WTC11 (cell line): Measurements from ENCODE around the gene ATXN7. TPM values are rescaled to one million over a fixed set of nuclear protein-coding genes. Genes with fewer than 3 reads are reported as not detected.

Experiments
- ATAC-seq: fragments of 200-7000 bp; cut with Tn5 transposase; 2 replicates; pipeline ENCODE4 v1.10.0; 2021; ENCODE audit warnings: mild to moderate bottlenecking, moderate library complexity
- CTCF ChIA-PET: fragments of 300-600 bp; sonication (Branson Sonifier 250); formaldehyde crosslinking; loops from one replicate; lab custom pipeline; 2021; ENCODE audit warnings: antibody characterized with exemption; lab: Charles Lee
- POLR2A ChIA-PET: fragments of 350-600 bp; sonication (Branson Sonifier 250); formaldehyde crosslinking; loops from one replicate; lab custom pipeline; 2021; ENCODE audit warnings: antibody characterized with exemption; lab: Charles Lee
- DNase-seq: peaks from one replicate; pipeline ENCODE4 v3.0.0; 2021; ENCODE audit warnings: low spot score
- H3K27ac Mint-ChIP-seq: 2 replicates; pipeline ENCODE4 v1.8.0; 2021; ENCODE audit warnings: mixed read lengths
- H3K27me3 Mint-ChIP-seq: 2 replicates; pipeline ENCODE4 v1.8.0; 2021; ENCODE audit warnings: low read depth, mild to moderate bottlenecking, moderate library complexity, mixed read lengths
- H3K36me3 Mint-ChIP-seq: 2 replicates; pipeline ENCODE4 v1.8.0; 2021; ENCODE audit warnings: mixed read lengths
- H3K4me1 Mint-ChIP-seq: 2 replicates; pipeline ENCODE4 v1.8.0; 2022; ENCODE audit warnings: mixed read lengths
- H3K4me3 Mint-ChIP-seq: 2 replicates; pipeline ENCODE4 v1.8.0; 2021; ENCODE audit warnings: mild to moderate bottlenecking, moderate library complexity, mixed read lengths
- H3K9me3 Mint-ChIP-seq: 2 replicates; pipeline ENCODE4 v1.8.0; 2021; ENCODE audit warnings: mixed read lengths
- ATF1 ChIP-seq: sonication (generic); formaldehyde crosslinking; IDR thresholded peaks from 2 replicates; pipeline ENCODE4 v1.8.1; 2023; ENCODE audit warnings: mild to moderate bottlenecking, moderate library complexity, missing genetic modification reagents
- CREM ChIP-seq: sonication (generic); formaldehyde crosslinking; IDR thresholded peaks from 2 replicates; pipeline ENCODE4 v1.8.1; 2022; ENCODE audit warnings: mild to moderate bottlenecking, missing genetic modification reagents, moderate library complexity
- ESRRA ChIP-seq: sonication (generic); formaldehyde crosslinking; IDR thresholded peaks from 2 replicates; pipeline ENCODE4 v1.8.1; 2022; ENCODE audit warnings: mild to moderate bottlenecking, missing genetic modification reagents, borderline replicate concordance
- ETV6 ChIP-seq: sonication (generic); formaldehyde crosslinking; IDR thresholded peaks from 2 replicates; pipeline ENCODE4 v1.8.1; 2022; ENCODE audit warnings: mild to moderate bottlenecking, missing genetic modification reagents
- FOXJ3 ChIP-seq: sonication (generic); formaldehyde crosslinking; IDR thresholded peaks from 2 replicates; pipeline ENCODE4 v1.9.0; 2021; ENCODE audit warnings: missing genetic modification reagents, mild to moderate bottlenecking, borderline replicate concordance
- FOXK1 ChIP-seq: sonication (generic); formaldehyde crosslinking; IDR thresholded peaks from 2 replicates; pipeline ENCODE4 v1.8.0; 2022; ENCODE audit warnings: mild to moderate bottlenecking, moderate library complexity, missing genetic modification reagents
- JAZF1 ChIP-seq: fragments of 250-450 bp; sonication (Bioruptor Pico); IDR thresholded peaks from 2 replicates; pipeline ENCODE4 v1.9.0; 2021; ENCODE audit warnings: moderate library complexity, mild to moderate bottlenecking, inconsistent platforms
- RORB ChIP-seq: fragments of 250-450 bp; sonication (Bioruptor Pico); IDR thresholded peaks from 2 replicates; pipeline ENCODE4 v1.9.0; 2021; ENCODE audit warnings: mild to moderate bottlenecking
- TCF7 ChIP-seq: sonication (generic); formaldehyde crosslinking; IDR thresholded peaks from 2 replicates; pipeline ENCODE4 v1.8.0; 2022; ENCODE audit warnings: mild to moderate bottlenecking, low read depth, missing genetic modification reagents, moderate library complexity
- TP53 ChIP-seq: sonication (generic); formaldehyde crosslinking; IDR thresholded peaks from 2 replicates; pipeline ENCODE4 v1.8.1; 2023; ENCODE audit warnings: mild to moderate bottlenecking, missing genetic modification reagents
- ZBTB21 ChIP-seq: sonication (generic); formaldehyde crosslinking; IDR thresholded peaks from 2 replicates; pipeline ENCODE4 v1.8.1; 2023; ENCODE audit warnings: mild to moderate bottlenecking, missing genetic modification reagents, borderline replicate concordance
- ZNF121 ChIP-seq: sonication (generic); formaldehyde crosslinking; IDR thresholded peaks from 2 replicates; pipeline ENCODE4 v1.8.0; 2023; ENCODE audit warnings: missing genetic modification reagents
- ZNF219 ChIP-seq: sonication (generic); formaldehyde crosslinking; IDR thresholded peaks from 2 replicates; pipeline ENCODE4 v1.8.0; 2023; ENCODE audit warnings: missing genetic modification reagents, mild to moderate bottlenecking, borderline replicate concordance
- total RNA-seq: library from RNA; stranded (reverse); gene quantifications from 3 replicates; pipeline ENCODE4 v1.2.3, GENCODE V29; 2021
- TF ChIP-seq, protein P1 (sequence below): sonication (generic); formaldehyde crosslinking; IDR thresholded peaks from 2 replicates; pipeline ENCODE4 v1.8.0; 2023; ENCODE audit warnings: missing genetic modification reagents
- TF ChIP-seq, protein P2 (sequence below): sonication (generic); formaldehyde crosslinking; IDR thresholded peaks from 2 replicates; pipeline ENCODE4 v1.8.1; 2023; ENCODE audit warnings: mild to moderate bottlenecking, missing genetic modification reagents, borderline replicate concordance
- TF ChIP-seq, protein P3 (sequence below): sonication (generic); formaldehyde crosslinking; IDR thresholded peaks from 2 replicates; pipeline ENCODE4 v1.8.0; 2022; ENCODE audit warnings: mild to moderate bottlenecking, missing genetic modification reagents
- TF ChIP-seq, protein P4 (sequence below): sonication (generic); formaldehyde crosslinking; IDR thresholded peaks from 2 replicates; pipeline ENCODE4 v1.8.0; 2022; ENCODE audit warnings: mild to moderate bottlenecking, missing genetic modification reagents
- TF ChIP-seq, protein P5 (sequence below): fragments of 250-450 bp; sonication (Bioruptor Pico); IDR thresholded peaks from 2 replicates; pipeline ENCODE4 v1.9.0; 2021; ENCODE audit warnings: mild to moderate bottlenecking, borderline replicate concordance

Gene ATXN7
- total RNA-seq, 1 experiment from 2014 or later = 11.7 TPM

DNA sequence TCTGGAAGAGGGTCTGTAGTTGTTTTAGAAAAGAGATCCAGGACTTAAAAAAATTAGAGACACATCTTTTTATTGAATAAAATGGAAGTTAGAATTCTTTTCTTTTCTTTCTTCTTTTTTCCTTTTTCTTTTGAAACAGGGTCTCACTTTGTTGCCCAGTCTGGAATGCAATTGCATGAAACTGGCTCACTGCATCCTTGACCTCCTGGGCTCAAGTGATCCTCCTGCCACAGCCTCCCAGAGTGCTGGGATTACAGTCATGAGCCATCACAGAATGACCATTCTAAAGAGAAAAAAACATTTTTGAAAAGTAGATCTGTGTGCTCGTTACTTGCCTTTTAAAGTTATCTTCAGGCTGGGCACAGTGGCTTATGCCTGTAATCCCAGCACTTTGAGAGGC, 3.6 kb downstream of the ATXN7 start (continued):
- TF ChIP-seq, protein P1, sequence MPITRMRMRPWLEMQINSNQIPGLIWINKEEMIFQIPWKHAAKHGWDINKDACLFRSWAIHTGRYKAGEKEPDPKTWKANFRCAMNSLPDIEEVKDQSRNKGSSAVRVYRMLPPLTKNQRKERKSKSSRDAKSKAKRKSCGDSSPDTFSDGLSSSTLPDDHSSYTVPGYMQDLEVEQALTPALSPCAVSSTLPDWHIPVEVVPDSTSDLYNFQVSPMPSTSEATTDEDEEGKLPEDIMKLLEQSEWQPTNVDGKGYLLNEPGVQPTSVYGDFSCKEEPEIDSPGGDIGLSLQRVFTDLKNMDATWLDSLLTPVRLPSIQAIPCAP (CRISPR knock-in tag) = no peak
- TF ChIP-seq JAZF1 (CRISPR knock-in tag) = no peak
- TF ChIP-seq, protein P2, sequence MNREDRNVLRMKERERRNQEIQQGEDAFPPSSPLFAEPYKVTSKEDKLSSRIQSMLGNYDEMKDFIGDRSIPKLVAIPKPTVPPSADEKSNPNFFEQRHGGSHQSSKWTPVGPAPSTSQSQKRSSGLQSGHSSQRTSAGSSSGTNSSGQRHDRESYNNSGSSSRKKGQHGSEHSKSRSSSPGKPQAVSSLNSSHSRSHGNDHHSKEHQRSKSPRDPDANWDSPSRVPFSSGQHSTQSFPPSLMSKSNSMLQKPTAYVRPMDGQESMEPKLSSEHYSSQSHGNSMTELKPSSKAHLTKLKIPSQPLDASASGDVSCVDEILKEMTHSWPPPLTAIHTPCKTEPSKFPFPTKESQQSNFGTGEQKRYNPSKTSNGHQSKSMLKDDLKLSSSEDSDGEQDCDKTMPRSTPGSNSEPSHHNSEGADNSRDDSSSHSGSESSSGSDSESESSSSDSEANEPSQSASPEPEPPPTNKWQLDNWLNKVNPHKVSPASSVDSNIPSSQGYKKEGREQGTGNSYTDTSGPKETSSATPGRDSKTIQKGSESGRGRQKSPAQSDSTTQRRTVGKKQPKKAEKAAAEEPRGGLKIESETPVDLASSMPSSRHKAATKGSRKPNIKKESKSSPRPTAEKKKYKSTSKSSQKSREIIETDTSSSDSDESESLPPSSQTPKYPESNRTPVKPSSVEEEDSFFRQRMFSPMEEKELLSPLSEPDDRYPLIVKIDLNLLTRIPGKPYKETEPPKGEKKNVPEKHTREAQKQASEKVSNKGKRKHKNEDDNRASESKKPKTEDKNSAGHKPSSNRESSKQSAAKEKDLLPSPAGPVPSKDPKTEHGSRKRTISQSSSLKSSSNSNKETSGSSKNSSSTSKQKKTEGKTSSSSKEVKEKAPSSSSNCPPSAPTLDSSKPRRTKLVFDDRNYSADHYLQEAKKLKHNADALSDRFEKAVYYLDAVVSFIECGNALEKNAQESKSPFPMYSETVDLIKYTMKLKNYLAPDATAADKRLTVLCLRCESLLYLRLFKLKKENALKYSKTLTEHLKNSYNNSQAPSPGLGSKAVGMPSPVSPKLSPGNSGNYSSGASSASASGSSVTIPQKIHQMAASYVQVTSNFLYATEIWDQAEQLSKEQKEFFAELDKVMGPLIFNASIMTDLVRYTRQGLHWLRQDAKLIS (CRISPR knock-in tag) = no peak

DNA sequence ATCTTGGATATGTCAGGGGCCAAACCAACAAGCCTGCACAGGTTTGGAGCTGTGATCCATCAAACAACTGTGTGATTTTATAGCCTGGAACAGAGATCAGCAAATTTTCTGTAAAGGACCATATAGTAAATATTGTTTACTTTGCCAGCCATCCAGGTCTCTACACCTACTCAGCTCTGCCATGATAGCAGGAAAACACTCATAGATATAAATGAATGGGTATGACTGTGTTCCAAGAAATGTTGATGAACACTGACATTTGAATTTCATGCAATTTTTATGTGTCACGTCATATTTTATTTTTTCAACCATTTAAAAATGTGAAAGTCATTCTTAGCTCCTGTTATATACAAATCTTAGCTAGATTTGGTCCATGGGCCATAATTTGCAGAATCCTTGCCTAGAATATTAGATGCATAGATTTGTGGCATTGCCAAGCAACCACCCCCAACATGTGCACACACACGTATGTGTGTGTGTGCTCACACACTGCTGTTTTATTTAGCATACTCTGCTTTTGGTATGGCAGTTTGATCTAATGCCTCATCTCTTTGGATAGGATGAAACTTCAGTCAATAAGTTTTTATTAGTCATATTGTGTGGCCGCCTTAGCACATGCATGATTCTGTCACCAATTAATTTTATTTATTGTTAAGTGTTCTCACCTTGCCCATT, 6.4 kb downstream of the ATXN7 start:
- CTCF ChIA-PET = interaction anchor here (0.6 to 1.3 kb wide), 2 partner anchors 11 to 153 kb away, joined by 3 read pairs; no protein-coding TSS in a partner anchor
- DNase-seq = no peak
- Mint-ChIP-seq H3K27ac (no peak overlapping the region), H3K4me3 (no peak overlapping the region), H3K36me3 (peaks cover 4% of the 10 kb centered on the region; the same call in 1 of the 2 replicates), H3K4me1 (peaks cover 22% of the 10 kb centered on the region), H3K27me3 (no peaks in the 10 kb centered on the region), H3K9me3 (no peaks in the 10 kb centered on the region)
- ATAC-seq = no peak
- TF ChIP-seq FOXJ3 (CRISPR knock-in tag) (no peak), CREM (CRISPR knock-in tag) (no peak), ZBTB21 (CRISPR knock-in tag) (no peak), ESRRA (CRISPR knock-in tag) (no peak), ATF1 (CRISPR knock-in tag) (no peak), ZNF219 (no peak)
- POLR2A ChIA-PET = no interaction called here

DNA sequence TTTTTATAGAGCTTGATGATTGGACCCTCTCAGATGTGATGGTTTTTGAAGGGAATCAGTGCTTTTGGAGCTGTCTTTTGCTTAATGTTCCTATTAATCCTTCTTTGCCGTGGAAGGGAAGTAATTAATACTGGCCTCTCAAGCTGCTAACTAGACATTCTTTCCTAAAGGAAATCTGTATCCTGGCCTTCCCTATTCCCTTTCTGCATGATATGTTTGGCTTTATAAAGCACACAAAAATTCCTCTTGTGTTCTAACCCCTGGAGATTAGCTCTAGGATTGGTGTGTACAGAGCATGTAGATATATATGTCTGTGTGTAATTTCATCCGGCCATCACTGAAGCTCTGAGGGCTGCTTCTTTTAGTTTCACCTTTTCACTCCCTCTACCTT, 6.9 kb downstream of the ATXN7 start:
- Mint-ChIP-seq H3K4me1 (peaks cover 19% of the 10 kb centered on the region), H3K27me3 (no peaks in the 10 kb centered on the region), H3K36me3 (peaks cover 4% of the 10 kb centered on the region; the same call in 1 of the 2 replicates), H3K9me3 (no peaks in the 10 kb centered on the region), H3K4me3 (no peak overlapping the region), H3K27ac (peak overlapping the region; percentile 49; the same call in 1 of the 2 replicates)
- DNase-seq (no peak), ATAC-seq (peak; percentile 39; the same call in 1 of the 2 replicates)
- ChIA-PET POLR2A (no interaction called here), CTCF (interaction anchor here (0.6 kb wide), 1 partner anchor 152 kb away, joined by 3 read pairs; no protein-coding TSS in a partner anchor)
- TF ChIP-seq FOXK1 (CRISPR knock-in tag) = no peak
- no peak for TF ChIP-seq RORB (CRISPR knock-in tag)
- TF ChIP-seq, protein P3, sequence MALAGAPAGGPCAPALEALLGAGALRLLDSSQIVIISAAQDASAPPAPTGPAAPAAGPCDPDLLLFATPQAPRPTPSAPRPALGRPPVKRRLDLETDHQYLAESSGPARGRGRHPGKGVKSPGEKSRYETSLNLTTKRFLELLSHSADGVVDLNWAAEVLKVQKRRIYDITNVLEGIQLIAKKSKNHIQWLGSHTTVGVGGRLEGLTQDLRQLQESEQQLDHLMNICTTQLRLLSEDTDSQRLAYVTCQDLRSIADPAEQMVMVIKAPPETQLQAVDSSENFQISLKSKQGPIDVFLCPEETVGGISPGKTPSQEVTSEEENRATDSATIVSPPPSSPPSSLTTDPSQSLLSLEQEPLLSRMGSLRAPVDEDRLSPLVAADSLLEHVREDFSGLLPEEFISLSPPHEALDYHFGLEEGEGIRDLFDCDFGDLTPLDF = no peak
- no peak for TF ChIP-seq TP53 (CRISPR knock-in tag)
- TF ChIP-seq ZNF121 (CRISPR knock-in tag) = no peak
- TF ChIP-seq, protein P2 (CRISPR knock-in tag) = no peak
- TF ChIP-seq ETV6 (CRISPR knock-in tag) = no peak
- TF ChIP-seq, protein P4, sequence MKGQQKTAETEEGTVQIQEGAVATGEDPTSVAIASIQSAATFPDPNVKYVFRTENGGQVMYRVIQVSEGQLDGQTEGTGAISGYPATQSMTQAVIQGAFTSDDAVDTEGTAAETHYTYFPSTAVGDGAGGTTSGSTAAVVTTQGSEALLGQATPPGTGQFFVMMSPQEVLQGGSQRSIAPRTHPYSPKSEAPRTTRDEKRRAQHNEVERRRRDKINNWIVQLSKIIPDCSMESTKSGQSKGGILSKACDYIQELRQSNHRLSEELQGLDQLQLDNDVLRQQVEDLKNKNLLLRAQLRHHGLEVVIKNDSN (CRISPR knock-in tag) = no peak
- TF ChIP-seq, protein P5, sequence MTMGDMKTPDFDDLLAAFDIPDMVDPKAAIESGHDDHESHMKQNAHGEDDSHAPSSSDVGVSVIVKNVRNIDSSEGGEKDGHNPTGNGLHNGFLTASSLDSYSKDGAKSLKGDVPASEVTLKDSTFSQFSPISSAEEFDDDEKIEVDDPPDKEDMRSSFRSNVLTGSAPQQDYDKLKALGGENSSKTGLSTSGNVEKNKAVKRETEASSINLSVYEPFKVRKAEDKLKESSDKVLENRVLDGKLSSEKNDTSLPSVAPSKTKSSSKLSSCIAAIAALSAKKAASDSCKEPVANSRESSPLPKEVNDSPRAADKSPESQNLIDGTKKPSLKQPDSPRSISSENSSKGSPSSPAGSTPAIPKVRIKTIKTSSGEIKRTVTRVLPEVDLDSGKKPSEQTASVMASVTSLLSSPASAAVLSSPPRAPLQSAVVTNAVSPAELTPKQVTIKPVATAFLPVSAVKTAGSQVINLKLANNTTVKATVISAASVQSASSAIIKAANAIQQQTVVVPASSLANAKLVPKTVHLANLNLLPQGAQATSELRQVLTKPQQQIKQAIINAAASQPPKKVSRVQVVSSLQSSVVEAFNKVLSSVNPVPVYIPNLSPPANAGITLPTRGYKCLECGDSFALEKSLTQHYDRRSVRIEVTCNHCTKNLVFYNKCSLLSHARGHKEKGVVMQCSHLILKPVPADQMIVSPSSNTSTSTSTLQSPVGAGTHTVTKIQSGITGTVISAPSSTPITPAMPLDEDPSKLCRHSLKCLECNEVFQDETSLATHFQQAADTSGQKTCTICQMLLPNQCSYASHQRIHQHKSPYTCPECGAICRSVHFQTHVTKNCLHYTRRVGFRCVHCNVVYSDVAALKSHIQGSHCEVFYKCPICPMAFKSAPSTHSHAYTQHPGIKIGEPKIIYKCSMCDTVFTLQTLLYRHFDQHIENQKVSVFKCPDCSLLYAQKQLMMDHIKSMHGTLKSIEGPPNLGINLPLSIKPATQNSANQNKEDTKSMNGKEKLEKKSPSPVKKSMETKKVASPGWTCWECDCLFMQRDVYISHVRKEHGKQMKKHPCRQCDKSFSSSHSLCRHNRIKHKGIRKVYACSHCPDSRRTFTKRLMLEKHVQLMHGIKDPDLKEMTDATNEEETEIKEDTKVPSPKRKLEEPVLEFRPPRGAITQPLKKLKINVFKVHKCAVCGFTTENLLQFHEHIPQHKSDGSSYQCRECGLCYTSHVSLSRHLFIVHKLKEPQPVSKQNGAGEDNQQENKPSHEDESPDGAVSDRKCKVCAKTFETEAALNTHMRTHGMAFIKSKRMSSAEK (CRISPR knock-in tag) = no peak
- TF ChIP-seq ZBTB21 (CRISPR knock-in tag) = no peak
- TF ChIP-seq TCF7 = no peak
